Measurements from ENCODE around the gene HSPA12B. TPM values are rescaled to one million over a fixed set of nuclear protein-coding genes. Genes with fewer than 3 reads are reported as not detected.

HSPA12B gene
- total RNA-seq, 1 experiment from 2014 or later, result not detected

DNA sequence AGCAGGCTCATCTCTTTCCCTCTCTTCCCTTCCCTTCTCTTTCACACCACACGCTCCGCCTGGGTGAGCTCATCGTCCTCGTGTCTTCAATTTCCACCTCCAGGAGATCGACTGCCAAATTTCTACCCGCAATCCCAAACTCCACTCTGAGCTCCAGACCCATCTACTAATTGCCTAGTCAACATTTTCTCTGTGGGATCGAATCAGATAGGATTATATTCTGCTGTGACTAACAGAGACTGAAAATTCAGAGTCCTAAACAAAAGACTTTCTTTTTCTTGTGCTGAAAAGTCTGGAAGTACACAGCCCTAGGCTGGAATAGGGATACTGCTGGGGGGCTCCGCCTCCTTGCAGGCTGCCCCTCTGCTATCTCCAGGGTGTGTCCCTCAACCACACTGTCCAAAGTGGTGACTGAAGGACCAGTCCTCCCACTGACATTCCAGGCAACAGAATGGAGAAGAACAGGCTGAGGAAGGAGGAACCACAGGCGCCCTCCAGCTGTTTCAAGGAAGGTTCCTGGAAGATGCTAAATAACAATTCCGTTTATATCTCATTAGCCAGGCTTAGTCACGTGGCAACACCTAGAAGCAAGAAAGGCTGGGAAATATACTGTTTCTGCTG, 5.0 kb upstream of the HSPA12B start:
- H3K4me3 ChIP-seq (ENCODE audit: low read depth, low read length, poor library complexity, severe bottlenecking), result peak overlapping the region; percentile 9
- peaks cover 9% of the 10 kb centered on the region for H3K4me1 ChIP-seq (ENCODE audit: insufficient read depth, low read length, poor library complexity, severe bottlenecking)
- ChIA-PET CTCF (no interaction called here), POLR2A (ENCODE audit: low non-redundant PET) (no interaction called here)
- intact Hi-C loops (cut with micrococcal nuclease; ENCODE audit: unreplicated experiment), result no loop called here
- peak; percentile 17 for DNase-seq (ENCODE audit: low spot score)
- no peak for TF ChIP-seq CTCF (conservative IDR thresholded peaks at IDR 0.05; ENCODE audit: low read depth, low read length)
- no peak for TF ChIP-seq EZH2 (IDR thresholded peaks at IDR 0.05; ENCODE audit: borderline replicate concordance, low read depth, low read length, poor library complexity, severe bottlenecking)
- H3K27ac ChIP-seq (ENCODE audit: low read depth, low read length, poor library complexity, severe bottlenecking), result no peak overlapping the region
- BruUV-seq (replicated peaks), result no TSS peak
- no peaks in the 10 kb centered on the region for H3K27me3 ChIP-seq (replicated peaks; ENCODE audit: insufficient read depth, low read depth, low read length, poor library complexity)
- no peaks in the 10 kb centered on the region for H3K9me3 ChIP-seq (ENCODE audit: low read depth, low read length, poor library complexity, severe bottlenecking)
- no peaks in the 10 kb centered on the region for H3K36me3 ChIP-seq (ENCODE audit: insufficient read depth, low read length, poor library complexity, severe bottlenecking)

GRCh38 chr20:3728354-3728753, 4.1 kb upstream of the HSPA12B start:
- ChIA-PET POLR2A (ENCODE audit: low non-redundant PET) (no interaction called here), CTCF (no interaction called here)
- no peaks in the 10 kb centered on the region for H3K36me3 ChIP-seq (ENCODE audit: insufficient read depth, low read length, poor library complexity, severe bottlenecking)
- no peak overlapping the region for H3K27ac ChIP-seq (ENCODE audit: low read depth, low read length, poor library complexity, severe bottlenecking)
- DNase-seq (ENCODE audit: low spot score), result no peak
- no peaks in the 10 kb centered on the region for H3K27me3 ChIP-seq (replicated peaks; ENCODE audit: insufficient read depth, low read depth, low read length, poor library complexity)
- peaks cover 9% of the 10 kb centered on the region for H3K4me1 ChIP-seq (ENCODE audit: insufficient read depth, low read length, poor library complexity, severe bottlenecking)
- H3K4me3 ChIP-seq (ENCODE audit: low read depth, low read length, poor library complexity, severe bottlenecking), result no peak overlapping the region
- no peaks in the 10 kb centered on the region for H3K9me3 ChIP-seq (ENCODE audit: low read depth, low read length, poor library complexity, severe bottlenecking)
- BruUV-seq (replicated peaks), result no TSS peak
- intact Hi-C loops (cut with micrococcal nuclease; ENCODE audit: unreplicated experiment), result no loop called here
- TF ChIP-seq CTCF (conservative IDR thresholded peaks at IDR 0.05; ENCODE audit: low read depth, low read length), result no peak
- no peak for TF ChIP-seq EZH2 (IDR thresholded peaks at IDR 0.05; ENCODE audit: borderline replicate concordance, low read depth, low read length, poor library complexity, severe bottlenecking)

DNA sequence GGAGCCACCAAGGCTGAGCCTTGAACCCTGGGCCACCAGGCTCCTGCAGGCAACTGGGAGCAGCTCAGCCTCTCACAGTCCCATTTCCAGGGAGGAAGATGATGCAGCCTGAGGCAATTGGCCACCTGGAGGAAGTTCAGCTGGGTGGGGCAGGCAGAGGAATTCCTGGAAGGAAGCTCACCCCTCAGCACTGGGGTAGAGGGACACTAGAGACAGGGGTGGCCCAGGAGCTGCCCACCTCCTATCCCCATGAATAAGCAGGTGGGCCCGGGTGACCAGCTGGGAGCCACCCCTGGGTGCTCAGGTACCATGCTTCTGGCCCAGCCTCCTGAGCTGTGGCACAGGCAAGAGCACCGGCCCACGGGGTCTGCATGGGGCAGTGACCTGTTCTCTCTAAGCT, 3.6 kb upstream of the HSPA12B start:
- POLR2A ChIA-PET (ENCODE audit: low non-redundant PET), result interaction anchor here (0.6 kb wide), 1 partner anchor 14 kb away, joined by 4 read pairs; no protein-coding TSS in a partner anchor
- peaks cover 9% of the 10 kb centered on the region for H3K4me1 ChIP-seq (ENCODE audit: insufficient read depth, low read length, poor library complexity, severe bottlenecking)
- H3K4me3 ChIP-seq (ENCODE audit: low read depth, low read length, poor library complexity, severe bottlenecking), result no peak overlapping the region
- no peaks in the 10 kb centered on the region for H3K9me3 ChIP-seq (ENCODE audit: low read depth, low read length, poor library complexity, severe bottlenecking)
- H3K27ac ChIP-seq (ENCODE audit: low read depth, low read length, poor library complexity, severe bottlenecking), result no peak overlapping the region
- H3K36me3 ChIP-seq (ENCODE audit: insufficient read depth, low read length, poor library complexity, severe bottlenecking), result no peaks in the 10 kb centered on the region
- TF ChIP-seq CTCF (conservative IDR thresholded peaks at IDR 0.05; ENCODE audit: low read depth, low read length) (no peak), EZH2 (IDR thresholded peaks at IDR 0.05; ENCODE audit: borderline replicate concordance, low read depth, low read length, poor library complexity, severe bottlenecking) (no peak)
- CTCF ChIA-PET, result no interaction called here
- no peaks in the 10 kb centered on the region for H3K27me3 ChIP-seq (replicated peaks; ENCODE audit: insufficient read depth, low read depth, low read length, poor library complexity)
- no TSS peak for BruUV-seq (replicated peaks)
- DNase-seq (ENCODE audit: low spot score), result no peak
- intact Hi-C loops (cut with micrococcal nuclease; ENCODE audit: unreplicated experiment), result no loop called here

All from A673 (cell line).